GM21737 (cell line): ENCODE results near the gene C19orf73.
A peak's percentile ranks its signal among the peaks of the same experiment; 100 is the strongest.
"Not testable (repeated sequence)": the region's sequence is repeated elsewhere in the genome, so short reads cannot be mapped to it uniquely, and the experiment has no call there.

Experiments used
- ATAC-seq: cut with Tn5 transposase; IDR thresholded peaks from one replicate; pipeline ENCODE4 v1.9.1; 2021; ENCODE audit warnings: mild to moderate bottlenecking, moderate library complexity; ENCODE audit not compliant: unreplicated experiment

The C19orf73 gene

DNA sequence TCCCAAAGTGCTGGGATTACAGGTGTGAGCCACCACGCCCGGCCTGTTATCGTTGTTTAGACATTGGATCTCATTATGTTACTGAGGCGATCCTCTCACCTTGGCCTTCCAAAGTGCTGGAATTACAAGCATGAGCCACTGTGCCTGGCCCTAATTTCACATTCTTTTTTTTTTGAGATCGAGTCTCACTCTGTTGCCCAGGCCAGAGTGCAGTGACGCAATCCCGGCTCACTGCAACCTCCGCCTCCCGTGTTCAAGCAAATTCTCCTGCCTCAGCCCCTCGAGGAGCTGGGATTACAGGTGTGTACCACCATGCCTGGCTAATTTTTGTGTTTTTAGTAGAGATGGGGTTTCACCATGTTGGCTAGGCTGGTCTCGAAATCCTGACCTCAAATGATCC lies 4.3 kb upstream of the C19orf73 start:
- not testable (repeated sequence) for ATAC-seq

DNA sequence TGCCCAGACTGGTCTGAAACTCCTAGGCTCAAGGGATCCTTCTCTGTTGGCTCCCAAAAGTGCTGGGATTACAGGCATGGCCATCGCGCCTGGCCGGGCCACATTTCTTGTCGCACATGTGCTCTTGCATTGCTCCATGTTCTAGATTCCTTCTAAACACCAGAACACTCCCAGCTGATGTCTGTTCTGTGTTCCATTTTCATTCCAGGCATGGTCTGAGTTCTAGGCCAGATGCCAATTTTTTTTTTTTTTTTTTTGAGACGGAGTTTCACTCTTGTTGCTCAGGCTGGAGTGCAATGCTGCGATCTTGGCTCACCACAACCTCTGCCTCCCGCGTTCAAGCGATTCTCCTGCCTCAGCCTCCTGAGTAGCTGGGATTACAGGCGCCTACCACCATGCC lies 2.9 kb upstream of the C19orf73 start:
- not testable (repeated sequence) for ATAC-seq

DNA sequence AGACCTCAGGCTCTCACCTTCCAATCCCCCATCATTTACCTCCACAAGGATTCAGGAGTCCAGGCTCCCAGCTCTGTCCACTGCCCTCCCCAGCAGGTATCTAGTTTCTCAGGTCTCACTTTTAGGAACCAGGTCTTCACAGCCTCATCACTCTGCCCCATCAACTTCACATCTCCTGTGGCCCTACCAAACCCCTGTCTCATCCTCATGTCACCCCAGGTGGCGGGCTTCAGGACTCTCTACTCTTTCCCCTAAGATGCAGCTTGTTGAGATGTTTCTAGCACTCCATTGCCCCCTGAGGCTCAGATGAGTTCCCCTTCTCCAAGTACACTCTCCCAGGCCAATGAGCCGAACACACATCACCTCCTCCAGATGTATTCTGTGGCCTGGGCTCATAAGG lies 1.9 kb upstream of the C19orf73 start:
- ATAC-seq, result no peak

DNA sequence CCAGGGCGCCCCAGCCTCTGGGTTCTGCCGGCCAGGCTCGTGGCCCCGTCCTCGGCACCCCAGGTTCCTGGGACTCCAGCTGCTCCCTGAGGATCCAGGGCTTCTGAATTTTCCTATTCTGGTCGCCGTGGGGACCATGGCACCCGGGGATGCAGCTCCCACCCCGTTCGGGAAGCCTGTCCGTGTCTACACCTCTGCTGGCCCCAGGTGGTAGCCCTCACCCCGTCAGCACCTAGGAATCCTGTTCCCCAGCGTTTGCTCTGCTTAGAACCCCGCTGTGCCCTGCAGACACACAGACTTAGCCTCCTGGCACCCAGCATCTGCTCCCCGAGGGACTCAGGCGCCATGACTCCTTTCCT lies 1.4 kb upstream of the C19orf73 start:
- ATAC-seq, result no peak

DNA sequence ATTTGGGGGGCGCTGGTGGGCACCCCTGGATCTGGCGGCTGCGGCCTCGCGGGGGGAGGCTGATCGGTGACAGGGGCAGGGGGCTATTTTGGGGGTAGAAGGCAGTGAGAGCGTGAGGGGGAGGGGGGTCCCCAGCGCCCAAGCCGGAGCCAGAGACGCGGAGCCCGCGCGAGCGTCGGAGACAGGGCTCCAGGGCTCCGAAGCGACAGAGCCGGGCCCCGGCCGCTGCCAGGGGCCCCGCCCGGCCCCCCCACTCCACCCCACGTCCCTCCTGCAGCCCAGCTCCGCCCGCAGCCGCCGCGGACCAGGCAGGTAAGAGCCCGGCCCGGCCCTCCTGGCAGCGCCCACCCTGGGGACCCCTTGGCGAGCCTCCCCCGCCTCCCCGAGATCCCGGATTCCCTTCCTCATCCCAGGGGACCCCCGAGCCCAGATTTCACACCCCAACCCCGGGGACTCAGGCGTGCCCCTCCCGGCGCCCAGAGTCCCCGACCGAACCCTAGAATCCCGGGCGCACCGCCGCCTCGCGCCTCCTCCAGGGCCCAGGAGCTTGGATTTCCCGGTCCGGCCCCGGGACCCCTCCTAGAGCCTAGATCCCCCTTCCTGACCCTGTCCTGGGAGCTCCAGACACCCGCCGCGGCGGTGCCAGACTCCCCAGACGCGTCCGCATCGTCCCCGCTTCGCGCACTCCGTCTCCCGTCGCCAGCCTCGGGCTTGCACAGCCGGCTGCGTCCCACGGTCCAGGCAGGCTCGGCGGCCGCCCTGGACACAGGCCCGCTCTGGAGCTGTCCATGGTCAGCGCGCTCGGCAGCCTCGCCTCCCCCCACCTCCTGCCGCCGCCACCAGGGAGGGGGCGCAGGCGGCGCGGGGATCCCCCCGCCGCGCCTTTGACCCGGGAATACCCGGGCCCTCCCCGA lies 725 bp upstream of the C19orf73 start, which contains the start of gene PPFIA3:
PPFIA3 (plus strand) TSS at position 134 of the 914 bp plus-strand sequence. CDS start 8,330 bp downstream, outside the sequence.
- ATAC-seq, result no peak

DNA sequence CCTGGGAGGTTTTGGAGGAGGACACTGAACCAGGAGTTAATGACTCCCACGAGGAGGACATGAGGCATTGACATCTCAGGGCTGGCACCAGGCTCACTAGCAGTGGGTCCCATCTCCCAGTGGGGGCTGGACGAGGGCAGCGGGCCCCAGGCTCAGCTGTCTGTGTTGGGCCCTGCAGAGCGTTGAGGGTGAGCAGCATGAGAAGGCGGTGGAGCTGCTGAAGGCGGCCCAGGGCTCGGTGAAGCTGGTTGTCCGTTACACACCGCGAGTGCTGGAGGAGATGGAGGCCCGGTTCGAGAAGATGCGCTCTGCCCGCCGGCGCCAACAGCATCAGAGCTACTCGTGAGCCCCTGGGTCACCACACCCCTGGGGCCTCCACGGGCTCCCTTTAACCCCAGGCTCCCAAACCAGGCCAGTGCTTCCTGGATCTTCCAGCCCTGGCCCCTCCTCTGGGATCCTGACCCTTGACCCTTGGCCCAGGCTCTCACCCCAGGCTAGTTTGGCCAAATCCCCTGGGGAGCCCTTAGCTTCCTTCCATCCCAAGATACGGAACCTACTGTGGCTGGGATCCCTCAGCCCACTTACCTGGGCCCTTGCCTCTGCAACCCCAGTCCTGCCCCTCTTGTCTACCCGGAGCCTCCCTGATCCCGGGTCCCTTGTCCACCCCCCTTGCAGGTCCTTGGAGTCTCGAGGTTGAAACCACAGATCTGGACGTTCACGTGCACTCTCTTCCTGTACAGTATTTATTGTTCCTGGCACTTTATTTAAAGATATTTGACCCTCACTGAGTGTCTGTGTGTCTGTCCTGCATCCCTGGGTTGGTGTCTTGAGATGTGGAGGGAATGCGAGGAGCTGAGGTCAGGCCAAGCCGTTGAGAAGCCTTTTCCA lies 1.0 kb downstream of the C19orf73 start:
- no peak for ATAC-seq

DNA sequence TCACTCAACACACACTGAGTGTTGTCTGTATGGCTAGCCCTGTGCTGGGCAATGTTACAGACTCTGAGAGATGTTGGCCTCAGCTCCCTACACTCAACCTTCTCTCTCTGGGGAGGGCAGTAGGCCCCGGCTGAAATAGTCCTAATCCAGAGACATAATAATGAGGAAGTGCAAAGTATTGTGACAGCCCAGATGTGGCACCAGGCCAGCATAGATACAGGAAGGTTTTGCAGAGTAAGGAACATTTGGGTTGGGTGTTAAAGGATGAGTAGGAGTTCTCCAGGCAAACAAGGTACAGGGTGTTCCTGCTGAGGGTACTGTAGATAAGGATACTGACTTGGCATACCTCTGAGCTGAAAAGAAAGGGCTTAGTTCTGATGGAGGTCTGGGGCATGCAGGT lies 2.4 kb downstream of the C19orf73 start:
- ATAC-seq, result no peak

DNA sequence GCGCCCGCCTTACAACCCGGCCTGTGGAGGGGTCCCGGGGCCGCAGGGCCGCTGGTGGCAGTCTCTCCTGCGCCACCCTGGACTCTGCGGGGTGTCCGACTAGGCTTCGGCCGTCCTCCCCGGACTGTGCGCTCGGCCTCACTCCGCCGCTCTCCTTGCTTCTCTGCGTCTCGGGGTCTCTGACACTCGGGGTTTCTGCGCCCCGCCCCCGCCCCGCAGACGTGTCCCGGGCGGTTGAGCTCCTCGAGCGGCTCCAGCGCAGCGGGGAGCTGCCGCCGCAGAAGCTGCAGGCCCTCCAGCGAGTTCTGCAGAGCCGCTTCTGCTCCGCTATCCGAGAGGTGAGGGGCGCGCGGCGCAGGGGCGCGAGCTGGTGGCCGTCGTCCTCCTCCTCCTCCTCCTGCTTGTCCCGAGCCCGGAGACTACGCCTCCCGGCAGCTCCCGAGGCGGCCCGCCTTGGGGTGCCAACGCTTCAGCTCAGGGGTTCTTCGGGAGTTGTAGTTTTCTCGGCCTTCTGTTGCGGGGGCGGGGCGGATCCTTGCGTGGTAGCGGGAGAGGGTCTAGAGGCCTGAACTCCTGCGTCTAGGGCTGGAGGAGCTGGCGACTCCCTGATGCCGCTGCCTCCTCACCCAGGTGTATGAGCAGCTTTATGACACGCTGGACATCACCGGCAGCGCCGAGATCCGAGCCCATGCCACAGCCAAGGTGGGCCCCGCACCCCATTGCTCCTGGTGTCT lies 4.1 kb downstream of the C19orf73 start:
- ATAC-seq, result no peak

DNA sequence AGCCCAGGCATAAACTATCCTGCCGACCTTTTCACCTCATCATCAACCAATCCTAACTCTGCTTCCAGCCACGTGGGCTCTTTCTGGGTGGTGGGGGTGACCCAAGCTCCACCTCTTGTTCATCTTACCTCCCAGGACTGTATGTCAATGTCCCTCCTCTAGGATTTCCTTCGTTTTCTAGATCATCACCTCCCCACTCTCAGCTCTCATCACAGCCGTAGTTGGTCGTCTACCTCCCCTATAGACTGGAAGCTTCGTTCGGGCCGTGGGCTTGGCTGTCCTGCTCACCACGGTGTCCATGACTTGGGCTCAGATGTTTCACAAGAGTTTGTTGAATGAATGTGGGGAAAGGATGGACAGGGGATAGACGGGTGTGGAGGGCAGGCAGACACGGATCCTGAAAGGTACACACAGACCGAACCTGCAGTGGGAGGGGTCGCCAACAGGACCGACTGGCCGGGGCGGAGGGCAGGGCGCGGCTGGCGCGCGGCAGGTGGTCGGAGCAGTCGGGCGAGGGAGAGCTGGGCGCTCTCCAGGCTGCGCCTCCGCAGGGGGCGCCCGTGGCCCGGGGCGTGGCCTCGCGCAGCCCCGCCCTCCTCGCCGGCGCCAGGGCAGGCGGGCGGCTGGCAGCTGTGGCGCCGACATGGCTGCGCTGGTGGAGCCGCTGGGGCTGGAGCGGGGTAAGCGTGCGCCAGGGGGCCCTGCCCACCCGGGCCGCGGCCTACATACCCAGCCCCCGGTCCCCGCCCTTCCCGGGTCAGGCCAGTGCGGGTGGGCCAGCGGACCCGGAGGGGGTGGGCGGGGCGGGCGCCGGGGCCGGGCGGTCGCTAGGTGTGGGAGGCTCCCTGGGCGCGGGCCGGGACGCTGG lies 4.9 kb downstream of the C19orf73 start, which contains the start of gene LIN7B:
LIN7B (plus strand) TSS at position 609 of the 868 bp plus-strand sequence; CDS start at position 644, 35 bp downstream.
- peak; percentile 51 for ATAC-seq

DNA sequence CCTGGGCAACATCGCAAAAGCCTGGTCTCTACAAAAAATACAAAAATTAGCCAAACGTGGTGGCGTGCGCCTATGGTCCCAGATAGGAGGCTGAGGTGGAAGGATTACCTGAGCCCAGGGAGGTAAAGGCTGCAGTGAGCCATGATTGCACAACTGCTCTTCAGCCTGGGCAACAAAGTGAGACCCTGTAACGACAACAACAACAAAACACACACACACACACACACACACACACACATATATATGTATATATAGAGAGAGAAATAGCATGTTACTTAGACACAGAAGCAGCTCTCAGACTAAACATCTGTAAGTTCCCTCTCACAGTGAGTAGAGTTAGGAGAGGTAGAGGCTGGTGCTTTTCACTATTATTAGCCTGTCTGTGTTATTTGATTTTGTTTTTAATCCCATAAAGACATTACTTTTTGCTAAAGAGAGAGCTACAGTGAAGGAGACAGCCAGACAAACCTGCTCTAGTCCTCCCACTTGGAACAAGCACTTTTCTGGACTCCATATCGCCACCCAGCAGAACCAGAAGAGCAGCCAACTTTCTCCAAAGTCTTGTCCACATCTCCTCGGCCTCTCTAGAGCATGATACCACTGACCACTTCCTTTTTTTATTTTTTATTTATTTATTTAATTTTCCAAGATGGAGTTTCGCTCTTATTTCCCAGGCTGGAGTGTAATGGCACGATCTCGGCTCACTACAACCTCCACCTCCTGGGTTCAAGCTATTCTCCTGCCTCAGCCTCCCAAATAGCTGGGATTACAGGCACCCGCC lies 7.5 kb downstream of the C19orf73 start:
- no peak for ATAC-seq

DNA sequence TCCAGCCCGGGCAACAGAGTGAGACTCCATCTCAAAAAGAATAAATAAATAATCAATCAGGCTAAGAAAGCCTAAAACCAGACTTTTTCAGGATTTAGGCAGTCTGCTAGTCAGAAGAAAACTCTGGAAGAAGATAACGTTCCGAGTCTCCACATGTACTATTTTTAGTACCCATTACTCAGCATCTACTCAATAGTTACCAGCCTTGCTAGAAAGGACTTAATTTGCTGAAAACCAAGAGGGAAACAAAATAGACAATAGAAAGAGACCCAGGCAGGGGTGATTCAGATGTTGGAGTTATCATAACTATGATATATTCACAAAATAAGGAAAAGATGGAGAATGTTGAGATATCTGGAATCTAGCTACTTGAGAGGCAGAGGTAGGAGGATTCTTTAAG lies 8.4 kb downstream of the C19orf73 start:
- ATAC-seq, result no peak

DNA sequence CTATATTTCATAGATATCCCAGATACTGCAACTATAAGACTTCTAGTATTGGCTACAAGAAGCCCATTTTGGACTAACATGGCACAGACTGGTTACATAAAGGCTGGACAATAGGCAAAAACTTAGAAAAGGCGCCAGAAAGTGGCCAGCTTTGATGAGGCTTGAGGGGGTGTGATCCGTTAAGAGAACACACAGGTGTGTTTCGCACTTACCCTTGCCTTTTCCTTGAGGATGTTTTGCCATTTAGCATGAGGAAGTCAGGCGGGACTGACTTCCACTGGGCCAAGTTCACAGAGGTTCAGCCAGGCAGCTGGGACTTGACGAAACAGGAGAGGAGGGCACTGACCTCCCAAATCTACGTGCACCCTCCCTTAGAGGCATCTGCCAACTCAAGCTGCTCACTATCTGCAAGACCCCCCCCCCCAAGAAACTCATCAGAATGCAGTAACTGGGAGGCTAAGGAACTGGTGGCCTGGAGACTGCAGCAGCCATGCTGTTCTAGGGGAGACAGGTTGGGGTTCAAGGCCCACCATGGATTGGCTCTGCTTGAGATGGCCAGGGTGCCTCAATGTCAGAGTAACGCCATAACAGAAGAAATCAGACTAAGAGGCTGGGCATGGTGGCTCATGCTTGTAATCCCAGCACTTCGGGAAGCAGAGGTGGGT lies 9.2 kb downstream of the C19orf73 start:
- ATAC-seq, result no peak

DNA sequence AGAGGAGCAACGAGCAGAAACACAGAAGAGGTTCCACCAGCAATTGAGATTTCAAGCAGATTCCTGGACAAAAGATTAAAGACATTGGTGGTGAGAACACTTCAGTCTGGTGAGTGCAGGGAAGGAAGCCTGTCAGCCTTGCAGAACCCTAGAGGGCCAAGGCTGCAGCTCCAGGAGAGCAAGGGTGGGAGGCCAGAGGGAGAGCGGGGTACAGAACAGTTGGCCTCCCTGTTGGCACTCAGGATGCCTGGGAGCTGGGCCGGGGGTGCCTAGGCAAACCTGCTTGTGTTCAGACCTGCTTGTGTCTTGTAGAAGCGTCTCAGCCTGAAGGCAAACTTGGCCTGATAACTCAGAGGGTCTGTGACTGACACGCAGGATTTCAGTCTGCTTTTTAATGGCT lies 9.9 kb downstream of the C19orf73 start:
- ATAC-seq, result no peak

DNA sequence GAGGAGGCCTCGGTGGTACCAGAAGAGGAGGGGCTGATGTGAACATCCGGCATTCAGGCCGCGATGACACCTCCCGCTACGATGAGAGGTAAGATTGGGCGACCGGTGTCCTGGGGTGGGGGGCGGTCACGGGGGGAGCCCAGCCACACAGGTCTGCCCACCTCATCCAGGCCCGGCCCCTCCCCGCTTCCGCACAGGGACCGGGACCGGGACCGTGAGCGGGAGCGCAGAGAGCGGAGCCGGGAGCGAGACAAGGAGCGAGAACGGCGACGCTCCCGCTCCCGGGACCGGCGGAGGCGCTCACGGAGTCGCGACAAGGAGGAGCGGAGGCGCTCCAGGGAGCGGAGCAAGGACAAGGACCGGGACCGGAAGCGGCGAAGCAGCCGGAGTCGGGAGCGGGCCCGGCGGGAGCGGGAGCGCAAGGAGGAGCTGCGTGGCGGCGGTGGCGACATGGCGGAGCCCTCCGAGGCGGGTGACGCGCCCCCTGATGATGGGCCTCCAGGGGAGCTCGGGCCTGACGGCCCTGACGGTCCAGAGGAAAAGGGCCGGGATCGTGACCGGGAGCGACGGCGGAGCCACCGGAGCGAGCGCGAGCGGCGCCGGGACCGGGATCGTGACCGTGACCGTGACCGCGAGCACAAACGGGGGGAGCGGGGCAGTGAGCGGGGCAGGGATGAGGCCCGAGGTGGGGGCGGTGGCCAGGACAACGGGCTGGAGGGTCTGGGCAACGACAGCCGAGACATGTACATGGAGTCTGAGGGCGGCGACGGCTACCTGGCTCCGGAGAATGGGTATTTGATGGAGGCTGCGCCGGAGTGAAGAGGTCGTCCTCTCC lies 11.1 kb downstream of the C19orf73 start:
- no peak for ATAC-seq

DNA sequence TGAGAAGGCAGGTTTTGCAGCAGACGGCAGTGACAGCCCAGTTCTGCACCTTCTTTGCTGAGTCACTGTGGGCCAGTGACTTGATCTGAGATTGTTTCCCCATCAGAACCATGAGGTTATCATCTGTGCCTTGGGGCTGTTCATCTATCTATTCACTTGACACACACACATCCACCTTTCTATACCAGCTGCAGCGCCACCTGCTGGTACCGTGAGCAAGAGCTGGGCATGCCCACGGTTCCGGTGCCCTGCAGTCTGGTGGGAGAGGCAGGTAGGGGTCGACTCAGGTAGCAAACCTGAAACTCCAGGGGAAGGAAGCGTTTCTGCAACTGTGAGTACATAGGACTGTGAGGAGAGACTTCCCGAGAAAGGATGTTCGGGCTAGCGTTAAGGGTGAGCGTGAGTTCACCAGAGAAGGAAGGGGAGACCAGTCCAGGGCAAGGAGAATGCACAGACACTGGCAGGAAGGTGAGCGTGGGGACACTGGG lies 12.3 kb downstream of the C19orf73 start:
- ATAC-seq, result no peak

DNA sequence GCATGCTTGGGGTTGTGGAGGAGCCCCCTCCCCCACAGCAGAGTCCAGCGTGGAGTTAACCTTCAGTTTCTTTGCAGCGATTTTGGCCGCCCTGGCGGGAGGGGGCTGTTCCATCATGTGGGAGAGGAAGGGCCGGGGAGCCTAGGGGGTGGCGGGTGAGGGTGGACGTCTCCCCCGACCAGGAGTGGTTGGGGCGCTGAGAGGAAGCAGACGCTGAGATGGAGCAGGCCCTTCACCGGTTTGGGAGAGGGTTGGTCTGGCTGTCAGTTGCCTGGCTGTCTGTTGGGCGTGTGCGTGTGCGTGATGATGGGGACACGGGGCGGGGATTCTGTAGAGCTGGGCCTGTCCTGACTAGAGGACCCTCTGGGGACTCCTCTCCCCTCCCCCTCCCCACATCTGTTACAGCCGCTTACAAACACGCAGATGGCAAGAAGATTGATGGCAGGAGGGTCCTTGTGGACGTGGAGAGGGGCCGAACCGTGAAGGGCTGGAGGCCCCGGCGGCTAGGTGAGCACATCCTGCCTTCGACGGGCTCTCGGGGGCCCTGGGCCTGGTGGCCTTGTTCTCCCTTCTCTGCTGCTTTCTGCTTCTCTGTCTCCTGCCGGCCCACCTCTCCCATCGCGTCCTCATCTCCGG lies 14.6 kb downstream of the C19orf73 start:
- ATAC-seq, result no peak
